Right lobe of liver (tissue), 6 donors: ENCODE data around the gene DDX54. TPM values are rescaled to one million over a fixed set of nuclear protein-coding genes. Genes with fewer than 3 reads are reported as not detected.

Experiments
- ATAC-seq, 4 donors: fragments of 200-7000 bp; cut with Tn5 transposase; one replicate each; pipeline ENCODE4 v1.9.1; 2020; ENCODE audit warnings: mild to moderate bottlenecking in 4 of 4, moderate library complexity in 4 of 4
- DNase-seq, 3 donors: peaks; one replicate each; pipeline ENCODE4 v3.0.0-alpha.2; 2020
- H3K27ac ChIP-seq, 3 donors: fragments of 200-600 bp; one replicate each; pipeline ENCODE4 v1.8.0; 2022
- H3K27me3 ChIP-seq, 2 donors: fragments of 200-600 bp; one replicate each; pipeline ENCODE4 v1.8.0; 2022
- H3K36me3 ChIP-seq, 4 donors: fragments of 200-600 bp; sonication (generic) in 1 of 4; one replicate each; pipeline versions ENCODE4 v1.5.1 to v1.8.0; 2017 to 2022; ENCODE audit warnings: control low read depth in 1 of 4
- H3K4me1 ChIP-seq, 4 donors: fragments of 200-600 bp; sonication (generic) in 1 of 4; one replicate each; pipeline versions ENCODE4 v1.5.1 to v1.8.0; 2017 to 2022; ENCODE audit warnings: control low read depth in 1 of 4
- H3K4me3 ChIP-seq, 3 donors: fragments of 200-600 bp; one replicate each; pipeline ENCODE4 v1.8.0; 2022
- H3K9me3 ChIP-seq, 4 donors: fragments of 200-600 bp; sonication (generic) in 1 of 4; one replicate each; pipeline versions ENCODE4 v1.5.1 to v1.8.0; 2017 to 2022; ENCODE audit warnings: control low read depth in 1 of 4
- POLR2A ChIP-seq: fragments of 450-650 bp; IDR thresholded peaks from one replicate; pipeline ENCODE4 v1.6.1; 2017; ENCODE audit warnings: antibody characterized with exemption, mild to moderate bottlenecking
- WGBS: methylation state at CpG from one replicate; pipeline ENCODE4 v1.1.6; 2018; ENCODE audit warnings: low coverage, low lambda C conversion rate; ENCODE audit not compliant: insufficient coverage; ENCODE audit errors: missing lambda C conversion rate; 5-methylcytosine and 5-hydroxymethylcytosine counted together
- intact Hi-C, 2 donors: fragments of 100-400 bp; cut with DNase I; formaldehyde crosslinking; loops; one replicate each; pipeline versions ENCODE4 v1.11.2 to v1.14.1; 2022
- total RNA-seq, 6 experiments: library from RNA; depleted of rRNA in 2 of 6; stranded (reverse); fragments of >200 nt in 2 of 6; fragmentation: NEBNext Ultra II Directional in 3 of 6; extraction: Animal tissue kit (Norgen Biotek cat#: 25700) in 3 of 6; gene quantifications; one replicate each; pipeline versions ENCODE4 v1.1.0 to v1.2.4, GENCODE V29; 2016 to 2023
- TF ChIP-seq, protein P1 (sequence below), 4 donors: fragments of 200-600 bp in 3 of 4; fragments of 450-650 bp in 1 of 4; IDR thresholded peaks; one replicate each; pipeline versions ENCODE4 v1.5.1 to v1.8.0; 2016 to 2022; ENCODE audit warnings: antibody characterized with exemption in 4 of 4, mild to moderate bottlenecking in 2 of 4
- donor health status: DM: no; HTN: yes; CAD: no.
- donor health status: DM: no; HTN: no; CAD: no.
- donor health status: DM: no; HTN: no; CAD: no.
- donor health status: DM: no; HTN: yes; CAD: no.
- donor health status: DM: no; HTN: yes; CAD: no.

DDX54 gene
- total RNA-seq, 6 experiments from 2014 or later: 22.8 to 43.8 (median 31.1) TPM

- Histone ChIP-seq H3K27ac (no peak overlapping the region), H3K4me3 (no peak overlapping the region), H3K9me3 (no peaks in the 10 kb centered on the region), H3K4me1 (peaks cover 0 to 24% (median 10%) of the 10 kb centered on the region in 4 donors), H3K27me3 (no peaks in the 10 kb centered on the region), H3K36me3 (peaks cover 0 to 24% (median 4%) of the 10 kb centered on the region in 4 donors)
- ATAC-seq: no peak
- no peak for TF ChIP-seq POLR2A
- TF ChIP-seq, protein P1, sequence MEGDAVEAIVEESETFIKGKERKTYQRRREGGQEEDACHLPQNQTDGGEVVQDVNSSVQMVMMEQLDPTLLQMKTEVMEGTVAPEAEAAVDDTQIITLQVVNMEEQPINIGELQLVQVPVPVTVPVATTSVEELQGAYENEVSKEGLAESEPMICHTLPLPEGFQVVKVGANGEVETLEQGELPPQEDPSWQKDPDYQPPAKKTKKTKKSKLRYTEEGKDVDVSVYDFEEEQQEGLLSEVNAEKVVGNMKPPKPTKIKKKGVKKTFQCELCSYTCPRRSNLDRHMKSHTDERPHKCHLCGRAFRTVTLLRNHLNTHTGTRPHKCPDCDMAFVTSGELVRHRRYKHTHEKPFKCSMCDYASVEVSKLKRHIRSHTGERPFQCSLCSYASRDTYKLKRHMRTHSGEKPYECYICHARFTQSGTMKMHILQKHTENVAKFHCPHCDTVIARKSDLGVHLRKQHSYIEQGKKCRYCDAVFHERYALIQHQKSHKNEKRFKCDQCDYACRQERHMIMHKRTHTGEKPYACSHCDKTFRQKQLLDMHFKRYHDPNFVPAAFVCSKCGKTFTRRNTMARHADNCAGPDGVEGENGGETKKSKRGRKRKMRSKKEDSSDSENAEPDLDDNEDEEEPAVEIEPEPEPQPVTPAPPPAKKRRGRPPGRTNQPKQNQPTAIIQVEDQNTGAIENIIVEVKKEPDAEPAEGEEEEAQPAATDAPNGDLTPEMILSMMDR (IDR thresholded peaks at IDR 0.05): no peak
- intact Hi-C loops: loop anchor here (10.0 kb wide), 2 partner anchors 104 to 244 kb away; no protein-coding TSS in a partner anchor
- no CpG with 5 or more reads among the region's 4 CpGs for WGBS
- no peak for DNase-seq
Observed at GRCh38 chr12:113190761-113191160, 5.5 kb upstream of the DDX54 start.

- ATAC-seq: peak in 1 of 4 donors; percentile 4
- TF ChIP-seq, protein P1 (IDR thresholded peaks at IDR 0.05): no peak
- TF ChIP-seq POLR2A: no peak
- no peaks in the 10 kb centered on the region for H3K27me3 ChIP-seq
- 25% methylated on average over 2 of the region's 2 CpGs for WGBS
- H3K27ac ChIP-seq: no peak overlapping the region
- H3K9me3 ChIP-seq: no peaks in the 10 kb centered on the region
- no peak overlapping the region for H3K4me3 ChIP-seq
- peaks cover 0 to 24% (median 4%) of the 10 kb centered on the region in 4 donors for H3K36me3 ChIP-seq
- no peak for DNase-seq
- intact Hi-C loops: no loop called here
- peaks cover 0 to 26% (median 10%) of the 10 kb centered on the region in 4 donors for H3K4me1 ChIP-seq
Observed at GRCh38 chr12:113189361-113189760, 4.1 kb upstream of the DDX54 start.

- ATAC-seq: peak; percentile 15 to 33 (median 32)
Observed at GRCh38 chr12:113186666-113187325, 1.5 kb upstream of the DDX54 start.

GRCh38 chr12:113186033-113186365, 721 bp upstream of the DDX54 start:
- no peaks in the 10 kb centered on the region for H3K9me3 ChIP-seq
- H3K4me3 ChIP-seq: peak overlapping the region; percentile 91 to 98 (median 97)
- 3% methylated on average over 5 of the region's 11 CpGs for WGBS
- H3K4me1 ChIP-seq: peaks cover 0 to 35% (median 8%) of the 10 kb centered on the region in 4 donors
- DNase-seq: no peak
- TF ChIP-seq POLR2A: no peak
- TF ChIP-seq, protein P1 (IDR thresholded peaks at IDR 0.05): no peak
- peak; percentile 1 to 4 (median 1) for ATAC-seq
- intact Hi-C loops: no loop called here
- H3K36me3 ChIP-seq: peaks cover 0 to 10% (median 0%) of the 10 kb centered on the region in 4 donors
- no peaks in the 10 kb centered on the region for H3K27me3 ChIP-seq
- peak overlapping the region; percentile 93 to 98 (median 97) for H3K27ac ChIP-seq

More at GRCh38 chr12:113186666-113187325, 1.5 kb upstream of the DDX54 start:
- Histone ChIP-seq H3K27ac (peak overlapping the region; percentile 8 to 98 (median 97)), H3K27me3 (no peaks in the 10 kb centered on the region), H3K36me3 (peaks cover 0 to 18% (median 3%) of the 10 kb centered on the region in 4 donors), H3K4me3 (peak overlapping the region; percentile 91 to 98 (median 97)), H3K4me1 (peaks cover 0 to 35% (median 8%) of the 10 kb centered on the region in 4 donors), H3K9me3 (no peaks in the 10 kb centered on the region)
- intact Hi-C loops: no loop called here
- WGBS: 63% methylated on average over 3 of the region's 16 CpGs
- TF ChIP-seq, protein P1 (IDR thresholded peaks at IDR 0.05): no peak
- TF ChIP-seq POLR2A: no peak
- peak; percentile 57 to 85 (median 82) for DNase-seq
